T-helper 1 cell (primary cell): ENCODE measurements around the gene PTPRCAP.
A peak's percentile ranks its signal among the peaks of the same experiment; 100 is the strongest.
"Not testable (repeated sequence)": the region's sequence is repeated elsewhere in the genome, so short reads cannot be mapped to it uniquely, and the experiment has no call there.

Experiments
- DNase-seq, 5 donors: peaks; one replicate each; pipeline ENCODE4 v3.0.0-alpha.2; 2012 to 2020

The PTPRCAP gene

DNA sequence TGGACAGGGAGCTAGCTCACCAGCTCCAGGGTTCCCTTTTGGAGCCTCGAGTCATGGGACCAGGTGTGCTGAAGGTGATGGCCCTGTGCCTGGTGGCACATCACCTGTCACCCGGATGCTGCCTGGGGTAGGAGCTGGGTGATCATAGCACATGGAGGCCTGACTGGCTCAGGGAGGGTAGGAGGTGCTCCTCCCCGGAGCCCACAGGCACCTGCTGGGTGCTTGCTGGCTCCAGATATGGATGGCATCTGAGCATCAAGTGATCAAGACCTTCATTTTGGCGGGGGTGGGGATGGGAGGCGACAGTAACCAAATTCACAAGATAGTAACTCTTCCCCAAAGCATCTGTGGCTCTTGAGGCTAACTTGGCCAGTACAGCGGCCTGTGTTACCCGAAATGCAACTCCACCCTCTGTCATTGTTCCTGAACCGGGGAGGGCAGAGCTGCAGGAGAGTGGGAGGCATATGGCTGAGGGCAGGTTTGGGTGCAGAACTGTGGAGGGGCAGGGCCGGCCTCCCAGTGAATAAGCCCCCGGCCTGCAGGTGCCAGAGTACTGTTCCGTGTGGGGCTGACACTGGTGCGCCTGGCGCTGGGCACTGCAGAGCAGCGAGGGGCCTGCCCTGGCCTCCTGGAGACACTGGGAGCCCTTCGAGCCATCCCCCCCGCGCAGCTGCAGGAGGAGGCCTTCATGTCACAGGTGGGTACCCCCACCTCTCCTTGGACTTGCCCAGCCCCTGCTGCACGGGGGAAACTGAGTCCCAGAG lies 28.9 kb downstream of the PTPRCAP start:
- DNase-seq: peak in 1 of 5 donors; percentile 52

DNA sequence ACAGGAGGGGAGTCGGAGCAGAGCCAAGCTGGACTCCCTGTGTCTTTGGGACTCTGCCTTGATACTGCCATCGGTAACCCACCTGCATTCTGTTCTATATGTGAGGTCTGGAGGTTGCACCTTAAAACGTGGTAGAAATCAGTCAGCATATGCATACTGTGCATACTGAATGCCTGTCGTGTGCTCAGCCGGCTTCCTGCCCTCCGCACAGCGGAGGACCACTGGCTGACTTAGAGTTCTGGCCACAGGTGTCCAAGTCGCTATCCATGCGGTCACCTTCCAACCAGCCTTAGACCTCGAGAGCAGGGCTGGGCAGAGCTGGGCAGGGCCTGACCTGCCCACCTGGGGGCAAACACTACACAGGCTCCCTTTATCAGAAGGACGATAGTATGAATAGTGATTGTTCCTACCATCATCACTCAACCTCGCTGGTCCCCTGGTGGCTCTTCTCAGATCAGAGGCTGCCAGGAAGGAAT lies 29.8 kb downstream of the PTPRCAP start:
- DNase-seq: peak in 1 of 5 donors; percentile 47

DNA sequence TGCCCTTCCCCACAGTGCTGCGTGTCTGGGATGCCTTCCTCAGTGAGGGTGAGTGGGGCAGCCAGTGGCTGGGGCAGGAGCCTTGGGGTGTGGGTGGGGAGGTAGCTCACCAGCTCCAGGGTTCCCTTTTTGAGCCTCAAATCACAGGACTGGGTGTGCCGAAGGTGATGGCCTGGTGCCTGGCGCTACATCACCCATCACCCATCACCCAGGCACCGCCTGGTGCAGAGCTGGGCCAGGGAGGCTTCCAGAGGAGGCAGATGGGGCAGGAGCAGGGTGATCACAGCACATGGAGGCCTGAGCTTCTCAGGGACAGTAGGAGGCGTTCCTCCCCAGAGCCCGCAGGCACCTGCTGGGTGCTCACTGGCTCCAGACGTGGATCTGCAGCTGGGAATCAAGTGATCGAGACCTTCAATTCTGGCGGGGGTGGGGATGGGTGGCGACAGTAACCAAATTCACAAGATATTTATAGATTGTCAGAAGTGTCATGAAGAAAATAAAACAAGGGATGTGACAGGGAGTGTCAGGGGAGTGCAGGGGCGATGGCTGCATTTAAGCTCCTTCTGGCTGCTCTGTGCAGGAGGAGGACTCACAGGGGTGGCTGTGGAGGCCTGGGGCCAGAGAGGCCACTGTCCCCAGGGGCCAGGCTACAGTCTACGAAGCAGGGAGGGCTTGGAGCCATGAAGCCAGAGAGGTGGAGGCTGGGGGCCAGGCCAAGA lies 30.4 kb downstream of the PTPRCAP start:
- DNase-seq: peak in 1 of 5 donors; percentile 39

DNA sequence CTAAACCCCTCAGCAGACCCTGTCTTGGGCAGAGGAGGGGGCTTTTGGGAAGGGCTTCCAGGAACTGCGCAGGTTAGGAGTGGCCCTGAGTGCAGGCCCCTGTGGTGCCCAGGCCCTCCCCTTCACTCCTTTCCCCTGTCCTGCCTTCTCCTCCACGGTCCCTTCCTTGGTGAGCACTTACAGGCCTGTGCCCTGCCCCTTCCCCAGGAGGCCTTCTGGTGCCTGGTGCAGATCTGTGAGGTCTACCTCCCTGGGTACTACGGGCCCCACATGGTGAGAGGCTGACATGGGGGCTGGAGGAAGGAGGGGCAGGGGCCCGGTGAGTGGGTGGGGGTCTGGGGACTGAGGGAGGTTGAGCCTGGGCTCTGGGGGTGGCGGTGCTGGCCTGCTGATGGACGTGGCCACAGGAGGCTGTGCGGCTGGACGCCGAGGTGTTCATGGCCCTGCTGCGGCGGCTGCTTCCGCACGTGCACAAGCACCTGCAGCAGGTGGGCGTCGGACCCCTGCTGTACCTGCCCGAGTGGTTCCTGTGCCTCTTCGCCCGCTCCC lies 31.0 kb downstream of the PTPRCAP start:
- DNase-seq: no peak

DNA sequence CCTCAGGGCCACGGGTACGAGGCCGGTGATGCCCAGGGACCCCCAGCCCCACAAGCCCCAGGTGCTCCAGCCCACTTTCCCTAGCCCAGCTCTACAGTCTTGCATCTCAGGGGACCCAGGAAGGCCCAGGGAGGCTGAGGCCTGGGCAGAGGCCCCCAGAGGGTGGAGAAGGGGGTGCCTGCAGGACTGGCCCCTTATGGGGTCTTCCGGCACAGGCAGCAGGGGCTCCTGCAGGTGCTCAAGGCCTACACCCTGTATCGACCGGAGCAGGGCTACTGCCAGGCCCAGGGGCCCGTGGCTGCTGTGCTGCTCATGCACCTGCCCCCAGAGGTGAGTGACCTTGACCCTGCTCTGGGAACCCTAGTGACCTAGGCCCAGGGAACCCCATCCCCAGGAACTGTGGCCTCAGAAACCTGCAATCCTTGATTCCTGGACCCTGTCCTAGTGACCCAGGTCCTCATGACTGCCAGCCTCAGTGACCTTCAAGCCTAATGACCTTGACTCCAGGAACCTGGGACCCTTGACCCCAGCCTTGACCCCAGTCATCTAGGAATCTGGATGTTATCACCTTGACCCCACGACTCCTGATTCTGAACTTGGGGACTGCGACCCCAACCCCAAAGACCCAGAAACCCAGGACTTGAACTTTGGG lies 31.7 kb downstream of the PTPRCAP start:
- no peak for DNase-seq

DNA sequence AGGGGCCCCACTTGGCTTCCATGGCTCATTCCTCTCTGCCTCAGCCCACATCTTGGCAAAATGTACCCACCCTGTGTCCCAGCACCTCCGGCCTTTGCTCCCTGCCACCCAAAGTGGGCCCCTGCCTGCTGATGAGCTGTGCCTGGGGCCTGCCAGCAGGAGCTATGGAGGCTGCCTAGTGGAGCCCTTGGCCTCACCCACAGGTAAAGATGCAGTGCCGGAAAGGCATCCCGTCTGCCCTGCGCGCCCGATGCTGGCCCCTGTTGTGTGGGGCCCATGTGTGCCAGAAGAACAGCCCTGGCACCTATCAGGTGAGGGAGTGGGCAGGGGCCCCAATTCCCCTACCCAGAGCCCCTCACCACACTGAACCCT lies 32.3 kb downstream of the PTPRCAP start:
- DNase-seq: peak in 1 of 5 donors; percentile 44

DNA sequence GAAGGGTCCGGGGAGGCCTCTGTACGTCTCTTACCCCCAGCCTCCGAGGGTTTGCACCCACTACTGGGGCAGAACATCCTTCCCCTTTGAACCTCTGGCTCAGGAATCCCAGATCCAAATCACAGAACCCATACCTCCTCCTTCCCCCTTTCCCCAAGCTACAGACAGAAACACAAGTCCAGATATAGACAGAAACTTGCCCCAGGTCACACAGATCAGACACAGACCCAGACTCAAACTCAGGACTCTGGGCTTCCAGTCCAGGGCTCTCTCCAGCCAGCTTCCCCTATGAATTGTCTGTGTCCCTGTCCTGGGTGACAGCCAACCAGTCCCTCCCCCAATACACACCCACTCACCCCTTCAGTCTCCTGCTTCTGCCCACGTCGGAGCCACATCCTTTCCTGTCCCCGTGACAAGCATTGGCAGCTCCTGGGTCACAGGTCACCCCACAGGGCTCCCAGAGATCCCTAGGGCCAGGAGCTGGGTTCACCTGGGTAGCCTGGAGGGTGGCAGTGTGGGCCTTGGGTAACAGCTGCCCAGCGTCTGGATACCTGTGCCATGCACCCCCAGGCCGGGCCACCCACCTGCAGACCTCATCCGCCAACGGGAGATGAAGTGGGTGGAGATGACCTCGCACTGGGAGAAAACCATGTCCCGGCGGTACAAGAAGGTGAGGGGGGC lies 32.8 kb downstream of the PTPRCAP start:
- DNase-seq: peak in 1 of 5 donors; percentile 72

DNA sequence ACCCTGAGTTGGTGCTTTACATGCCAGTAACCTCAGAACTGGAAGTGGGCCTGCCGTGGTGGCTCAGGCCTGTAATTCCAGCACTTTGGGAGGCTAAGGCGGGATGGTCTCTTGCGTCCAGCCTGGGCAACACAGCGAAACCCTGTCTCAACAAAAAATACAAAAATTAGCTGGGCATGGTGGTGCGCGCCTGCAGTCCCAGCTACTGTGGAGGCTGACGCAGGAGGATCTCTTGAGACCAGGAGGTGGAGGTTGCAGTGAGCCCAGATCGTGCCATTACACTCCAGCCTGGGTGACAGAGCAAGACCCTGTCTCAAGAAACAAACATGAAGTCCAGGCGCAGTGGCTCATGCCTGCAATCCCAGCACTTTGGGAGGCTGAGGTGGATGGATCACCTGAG lies 34.4 kb downstream of the PTPRCAP start:
- not testable (repeated sequence) for DNase-seq

DNA sequence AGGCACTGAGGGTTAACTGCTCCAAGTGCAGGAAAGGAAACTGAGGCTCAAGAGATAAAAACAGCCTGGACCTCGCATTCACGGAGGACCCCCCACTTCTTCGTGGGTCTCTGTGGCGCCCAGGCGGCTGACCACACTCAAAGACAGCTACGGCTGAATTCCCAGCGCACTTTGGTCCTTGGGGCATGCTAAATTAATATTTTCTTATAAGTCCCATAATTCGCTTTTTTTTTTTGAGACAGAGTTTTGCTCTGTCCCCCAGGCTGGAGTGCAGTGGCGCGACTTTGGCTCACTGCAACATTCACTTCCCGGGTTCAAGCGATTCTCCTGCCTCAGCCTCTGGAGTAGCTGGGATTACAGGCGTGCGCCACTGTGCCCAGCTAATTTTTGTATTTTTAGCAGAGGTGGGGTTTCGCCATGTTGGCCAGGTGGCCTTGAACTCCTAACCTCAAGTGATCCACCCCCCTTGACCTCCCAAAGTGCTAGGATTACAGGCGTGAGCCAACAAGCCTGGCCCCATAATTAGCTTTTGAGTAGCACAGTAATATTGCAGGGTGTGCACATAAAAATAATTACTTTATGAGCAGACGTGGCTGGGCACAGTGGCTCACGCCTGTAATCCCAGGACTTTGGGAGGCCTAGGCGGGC lies 35.2 kb downstream of the PTPRCAP start:
- DNase-seq: not testable (repeated sequence)

DNA sequence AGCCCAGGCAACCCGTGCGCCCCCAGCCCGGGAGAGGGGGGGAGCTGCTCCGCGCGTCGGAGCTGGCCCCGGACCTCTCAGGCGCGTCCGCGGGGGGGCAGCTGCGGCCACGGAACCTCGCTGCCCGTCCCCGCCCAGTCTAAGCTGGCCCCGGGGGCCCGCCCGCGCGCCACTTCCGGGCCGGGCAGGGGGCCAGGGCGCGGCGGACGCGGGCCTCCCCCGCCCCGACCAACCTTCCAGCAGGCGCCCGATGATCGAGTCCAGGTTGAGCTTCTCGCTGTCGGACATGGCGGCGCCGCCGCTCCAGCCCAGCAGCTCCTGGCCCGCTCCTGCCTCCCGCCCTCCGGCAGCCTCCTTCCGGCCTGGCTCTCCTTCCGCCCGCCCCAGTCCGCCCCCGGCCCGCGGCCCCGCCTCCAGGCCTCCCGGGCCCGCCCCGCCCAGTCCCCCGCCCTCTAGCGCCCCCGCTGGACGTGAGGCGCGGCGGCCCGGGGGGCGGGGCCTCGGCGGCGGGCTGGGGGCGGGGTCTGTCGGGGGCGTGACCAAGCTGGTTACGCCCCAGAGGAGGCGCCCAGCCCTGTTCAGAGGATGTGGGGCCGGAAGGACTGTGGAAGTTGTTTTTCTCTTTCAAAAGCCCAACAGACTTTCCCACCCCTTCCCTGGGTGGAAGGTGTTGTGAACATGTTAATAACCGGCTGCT lies 35.8 kb downstream of the PTPRCAP start, which contains the start of gene PPP1CA:
Gene PPP1CA (minus strand): TSS at position 364 of the 697 bp plus-strand sequence. CDS start 76 bp downstream, at position 288.
- DNase-seq: peak; percentile 86 to 94 (median 88)

DNA sequence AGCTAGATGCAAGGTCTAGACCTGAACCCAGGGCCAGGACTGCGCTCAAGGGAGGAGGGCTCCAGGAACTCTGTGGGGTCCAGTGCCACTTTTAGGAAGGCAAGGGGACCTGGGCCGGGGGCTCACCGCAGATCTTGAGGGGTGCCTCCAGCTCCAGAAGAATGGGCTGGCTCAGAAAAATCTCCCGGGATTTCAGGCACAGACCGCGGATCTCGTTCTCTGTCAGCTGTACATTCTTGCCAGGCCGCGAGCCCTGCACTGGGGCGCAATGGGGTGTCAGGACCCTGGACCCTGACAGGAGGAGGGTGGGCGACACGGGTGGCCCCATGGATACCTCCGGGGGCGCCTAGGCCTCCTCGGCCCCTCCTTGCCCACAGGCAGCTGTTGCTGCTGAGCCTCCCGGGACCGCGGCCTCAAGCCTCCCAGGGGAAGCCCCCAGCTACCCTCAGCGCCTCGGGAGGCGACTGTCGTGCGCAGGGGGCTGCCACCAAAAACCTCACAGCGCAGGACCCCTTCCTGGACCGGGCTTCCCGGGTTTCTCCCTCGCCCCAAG lies 36.5 kb downstream of the PTPRCAP start:
- no peak for DNase-seq

DNA sequence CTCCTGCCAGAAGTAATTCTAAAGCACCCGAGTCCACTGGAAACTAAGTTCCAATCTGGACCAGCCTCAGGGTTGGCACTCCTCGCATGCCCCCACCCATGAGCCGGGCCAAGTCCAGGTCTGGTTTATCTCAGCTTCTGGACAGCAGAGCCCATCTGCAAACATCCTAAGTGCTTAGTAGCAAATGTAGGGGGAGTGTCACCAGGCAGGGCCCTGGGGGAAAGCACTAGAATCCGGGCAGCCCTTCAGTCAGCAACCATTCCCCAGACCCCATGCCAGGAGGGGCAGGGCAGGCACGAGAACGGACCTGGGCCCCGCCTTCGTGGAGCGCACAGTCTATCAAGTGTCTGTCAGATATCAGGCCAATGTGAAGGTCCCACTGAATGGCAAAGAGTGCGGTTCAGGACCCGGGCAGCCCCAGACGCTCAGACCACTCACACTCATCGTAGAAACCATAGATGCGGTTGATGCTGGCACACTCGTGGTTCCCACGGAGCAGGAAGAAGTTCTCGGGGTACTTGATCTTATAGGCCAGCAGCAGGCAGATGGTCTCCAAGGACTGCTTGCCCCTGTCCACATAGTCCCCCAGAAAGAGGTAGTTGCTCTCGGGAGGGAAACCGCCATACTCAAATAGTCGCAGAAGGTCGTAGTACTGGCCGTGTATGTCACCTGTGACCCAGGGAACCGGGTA lies 37.1 kb downstream of the PTPRCAP start:
- no peak for DNase-seq

DNA sequence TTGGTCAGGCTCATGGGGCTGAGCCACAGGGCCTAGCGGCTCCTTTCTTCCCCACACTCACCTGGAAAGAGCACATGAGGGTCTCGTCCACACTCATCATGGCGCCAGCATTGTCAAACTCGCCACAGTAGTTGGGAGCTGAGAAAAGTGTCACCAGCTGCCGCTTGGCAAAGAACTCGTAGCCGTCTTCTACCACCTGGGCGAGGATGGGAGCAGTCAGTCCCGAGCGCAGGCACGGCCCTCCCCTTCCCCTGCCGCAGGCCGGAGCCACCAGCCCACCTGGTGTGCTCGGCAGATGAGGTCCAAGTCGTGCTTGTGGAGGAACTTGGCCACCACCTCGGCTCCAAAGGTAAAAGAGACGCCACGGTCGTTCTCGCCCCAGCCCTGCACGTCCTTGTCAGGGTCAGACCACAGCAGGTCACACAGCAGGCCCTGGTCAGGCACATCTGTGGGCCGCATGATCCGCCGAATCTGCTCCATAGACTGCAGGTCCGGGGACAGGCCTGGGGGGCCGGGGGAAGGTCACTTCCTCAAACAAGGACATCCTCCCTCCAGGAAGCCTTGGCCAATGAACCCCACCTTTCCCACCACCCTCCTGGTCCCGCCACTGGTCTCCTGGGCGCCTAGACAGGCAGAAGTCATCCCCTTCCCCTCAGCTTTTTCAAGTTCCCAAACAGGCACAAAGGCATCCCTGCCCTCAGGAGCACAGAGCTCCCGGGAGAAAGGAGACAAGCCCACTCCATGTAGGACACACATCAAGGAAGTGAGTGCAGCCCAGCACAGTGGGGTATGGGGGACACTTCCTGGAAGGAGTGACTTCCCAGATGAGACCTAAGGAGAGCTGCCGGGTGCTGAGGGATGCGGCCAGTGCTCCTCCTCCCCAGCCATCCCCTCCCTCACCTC lies 38.6 kb downstream of the PTPRCAP start:
- no peak for DNase-seq

DNA sequence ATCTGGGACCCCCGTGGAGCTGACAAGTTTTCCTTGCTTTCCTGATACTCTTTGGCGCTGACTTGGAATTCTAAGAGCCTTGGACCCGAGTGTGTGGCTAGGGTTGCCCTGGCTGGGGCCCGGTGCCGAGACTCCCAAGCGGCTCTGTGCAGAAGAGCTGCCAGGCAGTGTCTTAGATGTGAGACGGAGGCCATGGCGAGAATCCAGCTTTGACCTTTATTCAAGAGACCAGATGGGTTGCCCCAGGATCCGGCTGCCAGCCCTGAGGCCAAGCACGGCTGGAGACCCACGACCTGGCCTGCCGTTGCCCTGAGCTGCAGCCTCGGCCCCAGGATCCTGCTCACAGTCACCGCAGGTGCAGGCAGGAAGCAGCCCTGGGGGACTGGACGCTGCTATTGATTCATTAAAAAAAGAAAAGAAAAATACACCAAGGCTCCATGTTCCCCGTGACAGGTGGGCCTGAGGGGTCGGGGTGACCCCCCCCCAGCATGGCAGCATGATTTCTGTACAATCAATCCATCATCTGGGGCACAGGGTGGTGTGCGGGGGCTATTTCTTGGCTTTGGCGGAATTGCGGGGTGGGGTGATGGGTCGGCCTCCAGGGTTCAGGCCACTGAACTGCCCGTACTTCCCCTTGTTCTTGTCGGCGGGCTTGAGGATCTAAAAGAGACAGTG lies 39.4 kb downstream of the PTPRCAP start:
- no peak for DNase-seq

DNA sequence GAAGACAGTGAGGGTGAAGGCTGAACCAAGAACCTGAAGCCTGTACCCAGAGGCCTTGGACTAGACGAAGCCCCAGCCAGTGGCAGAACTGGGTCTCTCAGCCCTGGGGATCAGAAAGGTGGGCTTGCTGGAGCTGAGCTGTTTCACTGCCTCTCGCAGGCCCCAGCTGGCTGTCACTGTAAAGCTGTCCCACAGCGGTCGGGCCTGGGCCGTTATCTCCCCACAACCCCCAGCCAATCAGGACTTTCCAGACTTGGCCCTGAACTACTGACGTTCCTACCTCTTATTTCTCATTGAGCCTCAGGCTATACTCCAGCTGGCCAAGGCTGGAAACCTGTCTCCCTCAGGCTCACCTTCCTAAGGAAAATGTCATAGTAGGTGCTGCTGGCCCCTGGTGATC lies 39.9 kb downstream of the PTPRCAP start:
- DNase-seq: no peak

DNA sequence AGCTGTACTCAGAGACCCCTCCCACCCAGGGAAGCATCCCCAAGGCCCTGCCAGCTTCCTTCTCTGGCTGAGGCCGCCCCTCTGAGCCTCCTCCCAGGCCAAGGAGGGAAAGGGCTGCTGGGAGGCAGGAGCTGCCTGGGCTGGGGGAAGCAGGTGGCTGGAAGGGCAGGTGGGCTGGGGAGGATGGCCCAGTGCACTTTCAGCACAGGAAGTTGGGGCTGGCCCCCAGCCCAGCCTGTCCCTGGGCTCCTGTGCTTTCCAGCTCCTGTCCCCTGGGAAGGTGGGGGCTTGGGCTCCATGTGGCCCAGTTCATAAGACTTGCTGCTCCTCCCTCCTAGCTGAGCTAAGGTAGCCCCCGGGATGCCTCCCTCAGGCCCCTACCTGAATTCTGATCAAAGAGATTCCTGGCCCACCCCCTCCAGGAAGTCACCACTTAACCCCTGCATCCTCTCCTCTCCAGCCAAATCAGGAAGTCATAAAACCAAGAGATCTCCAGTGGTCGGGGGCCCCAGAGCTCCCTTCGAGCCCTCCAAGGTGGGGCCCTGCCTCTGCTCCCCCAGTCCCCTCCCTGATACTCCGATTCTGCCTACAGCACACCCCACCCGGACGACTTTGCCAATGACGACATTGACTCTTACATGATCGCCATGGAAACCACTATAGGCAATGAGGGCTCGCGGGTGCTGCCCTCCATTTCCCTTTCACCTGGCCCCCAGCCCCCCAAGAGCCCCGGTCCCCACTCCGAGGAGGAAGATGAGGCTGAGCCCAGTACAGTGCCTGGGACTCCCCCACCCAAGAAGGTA lies 40.7 kb downstream of the PTPRCAP start:
- no peak for DNase-seq

DNA sequence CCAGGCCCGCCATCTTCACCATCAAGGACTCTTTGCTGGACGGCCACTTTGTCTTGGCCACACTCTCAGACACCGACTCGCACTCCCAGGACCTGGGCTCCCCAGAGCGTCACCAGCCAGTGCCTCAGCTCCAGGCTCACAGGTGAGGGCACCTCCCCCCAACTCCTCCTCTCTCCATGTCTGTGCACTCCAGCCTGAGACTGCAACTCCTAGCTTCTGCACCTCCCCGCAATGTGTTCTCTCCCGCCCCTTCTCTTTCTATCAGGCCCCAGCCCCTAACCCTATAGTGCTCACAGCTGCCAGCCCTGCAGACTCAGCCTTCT lies 41.3 kb downstream of the PTPRCAP start:
- no peak for DNase-seq
